PC-9 (cell line): ENCODE data around the gene MMP15. TPM values are rescaled to one million over a fixed set of nuclear protein-coding genes. Genes with fewer than 3 reads are reported as not detected.
"Not testable (repeated sequence)": the region's sequence is repeated elsewhere in the genome, so short reads cannot be mapped to it uniquely, and the experiment has no call there.

Experiments
- BruUV-seq: library from RNA; stranded (reverse); fragments of 400-500 nt; replicated peaks from 2 replicates; lab custom pipeline; 2021; lab: Mats Ljungman, UMichigan
- CTCF ChIA-PET: fragments of 300-600 bp; sonication (Branson Sonifier 250); formaldehyde crosslinking; loops from one replicate; lab custom pipeline; 2022; ENCODE audit warnings: antibody characterized with exemption; lab: Charles Lee
- POLR2A ChIA-PET: fragments of 300-600 bp; sonication (Branson Sonifier 250); formaldehyde crosslinking; loops from one replicate; lab custom pipeline; 2022; ENCODE audit warnings: antibody characterized with exemption; ENCODE audit not compliant: unreplicated experiment; lab: Charles Lee
- DNase-seq, 2 experiments: peaks; one replicate each; pipeline versions ENCODE4 v3.0.0 to v3.0.0-alpha.2; 2015 to 2022; ENCODE audit warnings: mixed read lengths in 1 of 2
- H2AFZ ChIP-seq: fragments of 200-600 bp; sonication (generic); 2 replicates; pipeline ENCODE4 v1.8.1; 2017; ENCODE audit warnings: antibody characterized with exemption
- H3F3A ChIP-seq: fragments of 200-600 bp; sonication (generic); 2 replicates; pipeline ENCODE4 v1.8.1; 2017; ENCODE audit warnings: antibody characterized with exemption, mild to moderate bottlenecking, low read depth; ENCODE audit not compliant: insufficient read depth
- H3K27ac ChIP-seq: fragments of 200-600 bp; sonication (generic); 2 replicates; pipeline ENCODE4 v1.6.1; 2016; ENCODE audit warnings: mixed run types
- H3K27me3 ChIP-seq: fragments of 200-600 bp; sonication (generic); 2 replicates; pipeline ENCODE4 v1.6.1; 2016; ENCODE audit warnings: low read depth, mixed run types; ENCODE audit not compliant: insufficient read depth
- H3K36me3 ChIP-seq: fragments of 200-600 bp; sonication (generic); 2 replicates; pipeline ENCODE4 v1.6.1; 2016; ENCODE audit warnings: low read depth, mixed run types
- H3K4me1 ChIP-seq: fragments of 200-600 bp; sonication (generic); replicated peaks from 2 replicates; pipeline ENCODE4 v1.6.1; 2016; ENCODE audit warnings: mixed run types; ENCODE audit not compliant: insufficient read depth
- H3K4me2 ChIP-seq: fragments of 200-600 bp; sonication (generic); 2 replicates; pipeline ENCODE4 v1.6.1; 2017; ENCODE audit warnings: mixed run types
- H3K4me3 ChIP-seq: fragments of 200-600 bp; sonication (generic); 2 replicates; pipeline ENCODE4 v1.6.1; 2016; ENCODE audit warnings: mixed run types
- H3K79me2 ChIP-seq: fragments of 200-600 bp; sonication (generic); 2 replicates; pipeline ENCODE4 v1.6.1; 2017; ENCODE audit warnings: low read depth, mixed run types
- H3K9me2 ChIP-seq: fragments of 200-600 bp; sonication (generic); 2 replicates; pipeline ENCODE4 v1.8.1; 2017; ENCODE audit warnings: mild to moderate bottlenecking; ENCODE audit not compliant: insufficient read depth
- H3K9me3 ChIP-seq: fragments of 200-600 bp; sonication (generic); 2 replicates; pipeline ENCODE4 v1.8.1; 2016; ENCODE audit warnings: low read depth; ENCODE audit not compliant: insufficient read depth
- H4K20me1 ChIP-seq: fragments of 200-600 bp; sonication (generic); 2 replicates; pipeline ENCODE4 v1.8.1; 2017; ENCODE audit not compliant: insufficient read depth
- EZH2 ChIP-seq: fragments of 200-600 bp; sonication (generic); IDR thresholded peaks from 2 replicates; pipeline ENCODE4 v1.8.0; 2017; ENCODE audit warnings: antibody characterized with exemption, low read depth
- intact Hi-C: fragments of 100-400 bp; cut with micrococcal nuclease; formaldehyde crosslinking; loops from one replicate; pipeline ENCODE4 v1.10.0; 2022; ENCODE audit not compliant: unreplicated experiment
- total RNA-seq: library from RNA; stranded (reverse); gene quantifications from 2 replicates; pipeline ENCODE4 v1.2.3, GENCODE V29; 2021
- TF ChIP-seq, protein P1 (sequence below): fragments of 200-600 bp; sonication (generic); conservative IDR thresholded peaks from 2 replicates; pipeline ENCODE4 v1.6.1; 2017; ENCODE audit warnings: mixed run types, antibody characterized with exemption, mild to moderate bottlenecking, moderate library complexity

MMP15 gene
- total RNA-seq, 1 experiment from 2014 or later, result 20.1 TPM

GRCh38 chr16:58063377-58064076 is 38.0 kb downstream of the MMP15 start:
- ChIA-PET POLR2A (no interaction called here), CTCF (no interaction called here)
- Histone ChIP-seq H3K9me2 (no peaks in the 10 kb centered on the region), H3K27ac (no peak overlapping the region), H3K27me3 (no peaks in the 10 kb centered on the region), H3K9me3 (no peaks in the 10 kb centered on the region), H3K4me2 (no peak overlapping the region), H3K4me3 (no peak overlapping the region), H3K4me1 (no peaks in the 10 kb centered on the region), H2AFZ (no peak overlapping the region), H4K20me1 (no peaks in the 10 kb centered on the region), H3K36me3 (no peaks in the 10 kb centered on the region), H3F3A (peaks cover 4% of the 10 kb centered on the region; the same call in 1 of the 2 replicates), H3K79me2 (no peaks in the 10 kb centered on the region)
- TF ChIP-seq EZH2, result no peak
- TF ChIP-seq, protein P1, sequence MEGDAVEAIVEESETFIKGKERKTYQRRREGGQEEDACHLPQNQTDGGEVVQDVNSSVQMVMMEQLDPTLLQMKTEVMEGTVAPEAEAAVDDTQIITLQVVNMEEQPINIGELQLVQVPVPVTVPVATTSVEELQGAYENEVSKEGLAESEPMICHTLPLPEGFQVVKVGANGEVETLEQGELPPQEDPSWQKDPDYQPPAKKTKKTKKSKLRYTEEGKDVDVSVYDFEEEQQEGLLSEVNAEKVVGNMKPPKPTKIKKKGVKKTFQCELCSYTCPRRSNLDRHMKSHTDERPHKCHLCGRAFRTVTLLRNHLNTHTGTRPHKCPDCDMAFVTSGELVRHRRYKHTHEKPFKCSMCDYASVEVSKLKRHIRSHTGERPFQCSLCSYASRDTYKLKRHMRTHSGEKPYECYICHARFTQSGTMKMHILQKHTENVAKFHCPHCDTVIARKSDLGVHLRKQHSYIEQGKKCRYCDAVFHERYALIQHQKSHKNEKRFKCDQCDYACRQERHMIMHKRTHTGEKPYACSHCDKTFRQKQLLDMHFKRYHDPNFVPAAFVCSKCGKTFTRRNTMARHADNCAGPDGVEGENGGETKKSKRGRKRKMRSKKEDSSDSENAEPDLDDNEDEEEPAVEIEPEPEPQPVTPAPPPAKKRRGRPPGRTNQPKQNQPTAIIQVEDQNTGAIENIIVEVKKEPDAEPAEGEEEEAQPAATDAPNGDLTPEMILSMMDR, result no peak
- intact Hi-C loops, result no loop called here
- BruUV-seq, result no TSS peak
- no peak for DNase-seq

GRCh38 chr16:58070585-58070984 is 45.0 kb downstream of the MMP15 start:
- H3K27me3 ChIP-seq, result no peaks in the 10 kb centered on the region
- intact Hi-C loops, result no loop called here
- no TSS peak for BruUV-seq
- no peak overlapping the region for H3K27ac ChIP-seq
- H3K9me3 ChIP-seq, result no peaks in the 10 kb centered on the region; the same call in 1 of the 2 replicates
- H3F3A ChIP-seq, result peaks cover 4% of the 10 kb centered on the region; the same call in 1 of the 2 replicates
- no peak overlapping the region for H3K4me3 ChIP-seq
- H3K9me2 ChIP-seq, result no peaks in the 10 kb centered on the region
- H3K79me2 ChIP-seq, result no peaks in the 10 kb centered on the region
- no peak for TF ChIP-seq EZH2
- TF ChIP-seq, protein P1, result no peak
- H3K4me1 ChIP-seq, result no peaks in the 10 kb centered on the region
- H4K20me1 ChIP-seq, result no peaks in the 10 kb centered on the region
- no peak overlapping the region for H3K4me2 ChIP-seq
- CTCF ChIA-PET, result no interaction called here
- DNase-seq, result no peak
- POLR2A ChIA-PET, result no interaction called here
- H3K36me3 ChIP-seq, result no peaks in the 10 kb centered on the region
- no peak overlapping the region for H2AFZ ChIP-seq

DNA sequence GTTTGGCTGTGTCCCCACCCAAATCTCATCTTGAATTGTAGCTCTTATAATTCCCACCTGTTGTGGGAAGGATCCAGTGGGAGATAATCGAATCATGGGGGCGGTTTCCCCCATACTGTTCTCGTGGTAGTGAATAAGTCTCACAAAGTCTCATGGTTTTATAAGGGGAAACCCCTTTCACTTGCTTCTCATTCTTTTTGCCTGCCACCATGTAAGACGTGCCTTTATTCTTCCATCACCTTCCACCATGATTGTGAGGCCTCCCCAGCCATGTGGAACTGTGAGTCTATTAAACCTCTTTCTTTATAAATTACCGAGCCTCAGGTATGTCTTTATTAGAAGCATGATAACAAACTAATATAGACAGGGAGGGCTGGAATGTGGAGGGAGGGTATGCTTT is 46.6 kb downstream of the MMP15 start:
- H3K27ac ChIP-seq, DNase-seq, H3K4me2 ChIP-seq, H2AFZ ChIP-seq, H3K27me3 ChIP-seq, H3K9me2 ChIP-seq, H3K4me3 ChIP-seq, H3K9me3 ChIP-seq, intact Hi-C loops, H3F3A ChIP-seq, H3K4me1 ChIP-seq, BruUV-seq, H3K36me3 ChIP-seq, POLR2A ChIA-PET, CTCF ChIA-PET, H3K79me2 ChIP-seq, H4K20me1 ChIP-seq: not testable (repeated sequence)

DNA sequence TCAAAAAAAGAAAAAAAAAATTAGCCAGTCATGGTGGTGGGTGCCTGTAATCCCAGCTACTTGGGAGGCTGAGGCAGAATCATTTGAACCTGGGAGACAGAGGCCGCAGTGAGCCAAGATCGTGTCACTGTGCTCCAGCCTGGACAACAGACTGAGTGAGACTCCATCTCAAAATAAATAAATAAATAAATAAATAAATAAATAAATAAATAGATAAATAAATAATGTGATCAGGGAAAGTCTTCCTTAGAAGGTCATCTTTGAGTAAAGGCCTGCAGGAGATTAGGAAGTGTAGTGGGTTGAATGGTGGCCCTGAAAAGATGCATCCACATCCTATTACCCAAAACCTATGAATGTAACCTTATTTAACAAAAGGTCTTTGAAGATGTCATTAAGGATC is 47.5 kb downstream of the MMP15 start:
- H3K9me3 ChIP-seq, BruUV-seq, H3K4me1 ChIP-seq, CTCF ChIA-PET, H3K27ac ChIP-seq, H3K4me2 ChIP-seq, H3K9me2 ChIP-seq, intact Hi-C loops, H2AFZ ChIP-seq, H3K27me3 ChIP-seq, H3K79me2 ChIP-seq, H3K36me3 ChIP-seq, H3K4me3 ChIP-seq, H4K20me1 ChIP-seq, DNase-seq, POLR2A ChIA-PET, H3F3A ChIP-seq: not testable (repeated sequence)
